ENCODE results near the gene PIP5KL1.

Gene PIP5KL1

GRCh38 chr9:127945338-127945737 lies 14.8 kb upstream of the PIP5KL1 start:
- intact Hi-C loops (cut with DNase I; ENCODE audit: low total_unique reads), result loop anchor here (2.0 kb wide), 1 partner anchor 87 kb away; no protein-coding TSS in a partner anchor
- H3K36me3 ChIP-seq, result peaks cover 9 to 56% (median 14%) of the 10 kb centered on the region in 3 donors
- peaks cover 0 to 28% (median 0%) of the 10 kb centered on the region in 4 donors for H3K4me1 ChIP-seq

DNA sequence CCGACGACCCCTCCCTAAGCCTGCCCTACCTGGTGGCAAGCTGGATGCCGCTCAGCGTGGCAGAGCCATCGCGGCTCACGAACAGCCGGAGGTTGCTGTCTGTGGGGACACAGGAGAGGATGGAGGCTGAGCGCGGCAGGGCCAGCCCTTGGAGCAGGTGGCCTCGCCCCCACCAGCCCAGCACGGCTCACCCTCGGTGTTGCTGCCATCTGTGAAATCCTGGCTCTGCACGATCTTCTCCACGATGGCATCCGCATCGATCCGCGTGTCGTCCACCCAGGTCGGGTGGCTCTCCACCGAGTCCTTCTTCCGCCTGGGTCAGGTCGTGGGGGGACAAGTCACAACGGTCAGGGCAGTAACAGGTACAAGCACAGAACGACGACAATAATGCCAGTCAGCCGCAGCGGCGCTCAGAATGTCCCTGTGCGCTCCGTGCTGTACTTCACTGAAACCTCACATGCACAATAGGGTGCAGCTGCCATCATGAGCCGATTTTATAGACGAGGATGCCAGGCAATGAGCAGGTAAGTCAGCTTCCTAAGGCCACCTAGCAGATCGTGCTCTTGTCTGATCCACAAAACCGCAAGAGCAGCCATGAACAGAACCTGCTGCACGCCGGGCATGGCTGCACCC lies 14.1 kb upstream of the PIP5KL1 start:
- Histone ChIP-seq H3K9me3 (no peaks in the 10 kb centered on the region), H3K4me1 (peaks cover 0 to 21% (median 0%) of the 10 kb centered on the region in 4 donors), H3K4me3 (no peak overlapping the region), H3K36me3 (peaks cover 9 to 62% (median 14%) of the 10 kb centered on the region in 3 donors), H3K27me3 (no peaks in the 10 kb centered on the region), H3K27ac (no peak overlapping the region)
- no peak for DNase-seq
- no peak for TF ChIP-seq CTCF (IDR thresholded peaks at IDR 0.05)
- intact Hi-C loops (cut with DNase I; ENCODE audit: low total_unique reads), result loop anchor here (2.0 to 5.0 kb wide), 3 partner anchors 33 to 173 kb away; no protein-coding TSS in a partner anchor

More at GRCh38 chr9:127945338-127945737, 14.8 kb upstream of the PIP5KL1 start:
- no peak overlapping the region for H3K4me3 ChIP-seq
- no peak overlapping the region for H3K27ac ChIP-seq
- DNase-seq, result no peak
- TF ChIP-seq CTCF (IDR thresholded peaks at IDR 0.05), result no peak
- H3K27me3 ChIP-seq, result no peaks in the 10 kb centered on the region
- no peaks in the 10 kb centered on the region for H3K9me3 ChIP-seq

- peaks cover 0 to 18% (median under 1%) of the 10 kb centered on the region in 4 donors for H3K4me1 ChIP-seq
- H3K27me3 ChIP-seq, result no peaks in the 10 kb centered on the region
- no peak overlapping the region for H3K4me3 ChIP-seq
- DNase-seq, result peak; percentile 90
- no peak overlapping the region for H3K27ac ChIP-seq
- no peaks in the 10 kb centered on the region for H3K9me3 ChIP-seq
- peak; percentile 94 for TF ChIP-seq CTCF (IDR thresholded peaks at IDR 0.05)
- intact Hi-C loops (cut with DNase I; ENCODE audit: low total_unique reads), result loop anchor here (2.0 to 5.0 kb wide), 3 partner anchors 34 to 174 kb away; no protein-coding TSS in a partner anchor
- H3K36me3 ChIP-seq, result peaks cover 9 to 62% (median 14%) of the 10 kb centered on the region in 3 donors
Measured at GRCh38 chr9:127943731-127944144, 13.2 kb upstream of the PIP5KL1 start.

- Histone ChIP-seq H3K36me3 (peaks cover 9 to 57% (median 14%) of the 10 kb centered on the region in 3 donors), H3K9me3 (no peaks in the 10 kb centered on the region), H3K27ac (no peak overlapping the region), H3K27me3 (no peaks in the 10 kb centered on the region), H3K4me3 (no peak overlapping the region), H3K4me1 (peaks cover 0 to 22% (median 3%) of the 10 kb centered on the region in 4 donors)
- no peak for DNase-seq
- intact Hi-C loops (cut with DNase I; ENCODE audit: low total_unique reads), result loop anchor here (5.0 kb wide), 2 partner anchors 34 to 174 kb away; no protein-coding TSS in a partner anchor
- no peak for TF ChIP-seq CTCF (IDR thresholded peaks at IDR 0.05)
Measured at GRCh38 chr9:127943011-127943662, 12.6 kb upstream of the PIP5KL1 start.

- H3K27ac ChIP-seq, result no peak overlapping the region
- DNase-seq, result peak; percentile 74 to 86
- intact Hi-C loops (cut with DNase I; ENCODE audit: low total_unique reads), result loop anchor here (5.0 kb wide), 2 partner anchors 35 to 175 kb away; no protein-coding TSS in a partner anchor
- H3K27me3 ChIP-seq, result no peaks in the 10 kb centered on the region
- H3K4me3 ChIP-seq, result no peak overlapping the region
- peak; percentile 87 to 91 for TF ChIP-seq CTCF (IDR thresholded peaks at IDR 0.05)
- H3K9me3 ChIP-seq, result no peaks in the 10 kb centered on the region
- peaks cover 0 to 21% (median 6%) of the 10 kb centered on the region in 4 donors for H3K4me1 ChIP-seq
- peaks cover 9 to 50% (median 14%) of the 10 kb centered on the region in 3 donors for H3K36me3 ChIP-seq
Measured at GRCh38 chr9:127942216-127943010, 11.8 kb upstream of the PIP5KL1 start.
